Hepatocyte (in vitro differentiated cells): ENCODE measurements around the gene LAMB2. TPM values are rescaled to one million over a fixed set of nuclear protein-coding genes. Genes with fewer than 3 reads are reported as not detected.

Source experiments
- DNase-seq: peaks from one replicate; pipeline ENCODE4 v3.0.0-alpha.2; 2016; ENCODE audit warnings: low spot score
- H2AFZ ChIP-seq: fragments of 200-600 bp; sonication (generic); 2 replicates; pipeline ENCODE4 v1.6.0; 2016; ENCODE audit warnings: antibody characterized with exemption, mild to moderate bottlenecking
- H3K27ac ChIP-seq: fragments of 200-600 bp; sonication (generic); 2 replicates; pipeline ENCODE4 v1.5.1; 2016; ENCODE audit warnings: mild to moderate bottlenecking
- H3K27me3 ChIP-seq: fragments of 200-600 bp; sonication (generic); 2 replicates; pipeline ENCODE4 v1.6.1; 2016
- H3K36me3 ChIP-seq: fragments of 200-600 bp; sonication (generic); replicated peaks from 2 replicates; pipeline ENCODE4 v1.5.1; 2016; ENCODE audit warnings: low read depth; ENCODE audit not compliant: insufficient read depth
- H3K4me1 ChIP-seq: fragments of 200-600 bp; sonication (generic); 2 replicates; pipeline ENCODE4 v1.5.1; 2016; ENCODE audit warnings: mild to moderate bottlenecking, moderate library complexity; ENCODE audit not compliant: insufficient read depth
- H3K4me2 ChIP-seq: fragments of 200-600 bp; sonication (generic); 2 replicates; pipeline ENCODE4 v1.6.0; 2016
- H3K4me3 ChIP-seq: fragments of 200-600 bp; sonication (generic); 2 replicates; pipeline ENCODE4 v1.5.1; 2016; ENCODE audit warnings: mild to moderate bottlenecking
- H3K79me2 ChIP-seq: fragments of 200-600 bp; sonication (generic); 2 replicates; pipeline ENCODE4 v1.6.0; 2017; ENCODE audit warnings: mild to moderate bottlenecking
- H3K9me2 ChIP-seq: fragments of 200-600 bp; sonication (generic); replicated peaks from 2 replicates; pipeline ENCODE4 v1.6.0; 2017; ENCODE audit warnings: mild to moderate bottlenecking; ENCODE audit not compliant: insufficient read depth
- H3K9me3 ChIP-seq: fragments of 200-600 bp; sonication (generic); 2 replicates; pipeline ENCODE4 v1.5.1; 2016; ENCODE audit warnings: low read depth, mild to moderate bottlenecking
- H4K20me1 ChIP-seq: fragments of 200-600 bp; sonication (generic); 2 replicates; pipeline ENCODE4 v1.6.0; 2016; ENCODE audit warnings: mild to moderate bottlenecking; ENCODE audit not compliant: insufficient read depth, poor library complexity, severe bottlenecking
- EZH2 ChIP-seq: fragments of 200-600 bp; sonication (generic); IDR thresholded peaks from 2 replicates; pipeline ENCODE4 v1.6.1; 2016; ENCODE audit warnings: antibody characterized with exemption, mild to moderate bottlenecking, borderline replicate concordance
- EZH2phosphoT487 ChIP-seq: fragments of 200-600 bp; sonication (generic); IDR thresholded peaks from one replicate; pipeline ENCODE4 v1.6.1; 2018; ENCODE audit warnings: antibody characterized with exemption, mild to moderate bottlenecking, low read depth, moderate library complexity; ENCODE audit not compliant: unreplicated experiment, severe bottlenecking
- WGBS: methylation state at CpG from one replicate; pipeline ENCODE4 v1.1.6; 2016; ENCODE audit warnings: low lambda C conversion rate; ENCODE audit errors: missing lambda C conversion rate; 5-methylcytosine and 5-hydroxymethylcytosine counted together
- microRNA-seq: library from miRNA; unstranded; fragments of <30 nt; microRNA quantifications from one replicate; pipeline ENCODE4, GENCODE V29; 2017
- polyA plus RNA-seq: library from polyadenylated mRNA; unstranded; fragments of >200 nt; fragmentation: Nextera tagmentation; extraction: Ambion mirVana; gene quantifications from 2 replicates; pipeline ENCODE4 v1.2.1, GENCODE V29; 2016
- small RNA-seq: library from RNA; depleted of rRNA; stranded (forward); fragments of <200 nt; gene quantifications from one replicate; pipeline ENCODE3, GENCODE V24; 2014
- total RNA-seq: library from RNA; depleted of rRNA; stranded (reverse); fragments of >200 nt; gene quantifications from 2 replicates; pipeline ENCODE4 v1.2.3, GENCODE V29; 2014
- TF ChIP-seq, protein P1 (sequence below): fragments of 200-600 bp; sonication (generic); IDR thresholded peaks from 2 replicates; pipeline ENCODE4 v1.5.1; 2016; ENCODE audit warnings: antibody characterized with exemption, mild to moderate bottlenecking; ENCODE audit not compliant: poor library complexity

The LAMB2 gene
- total and polyA plus RNA-seq, 2 experiments from 2014 or later, result 396 to 437 TPM

GRCh38 chr3:49081429-49081828 is 51.4 kb downstream of the LAMB2 start:
- Histone ChIP-seq H3K27me3 (no peaks in the 10 kb centered on the region), H3K9me3 (no peaks in the 10 kb centered on the region), H2AFZ (no peak overlapping the region), H3K4me2 (no peak overlapping the region), H3K27ac (no peak overlapping the region), H3K9me2 (no peaks in the 10 kb centered on the region), H4K20me1 (peaks cover 59% of the 10 kb centered on the region), H3K4me3 (no peak overlapping the region), H3K36me3 (no peaks in the 10 kb centered on the region), H3K4me1 (no peaks in the 10 kb centered on the region), H3K79me2 (peaks cover 97% of the 10 kb centered on the region)
- DNase-seq, result no peak
- 92% methylated on average over 8 of the region's 8 CpGs for WGBS
- TF ChIP-seq EZH2 (no peak), EZH2phosphoT487 (no peak)
- TF ChIP-seq, protein P1, sequence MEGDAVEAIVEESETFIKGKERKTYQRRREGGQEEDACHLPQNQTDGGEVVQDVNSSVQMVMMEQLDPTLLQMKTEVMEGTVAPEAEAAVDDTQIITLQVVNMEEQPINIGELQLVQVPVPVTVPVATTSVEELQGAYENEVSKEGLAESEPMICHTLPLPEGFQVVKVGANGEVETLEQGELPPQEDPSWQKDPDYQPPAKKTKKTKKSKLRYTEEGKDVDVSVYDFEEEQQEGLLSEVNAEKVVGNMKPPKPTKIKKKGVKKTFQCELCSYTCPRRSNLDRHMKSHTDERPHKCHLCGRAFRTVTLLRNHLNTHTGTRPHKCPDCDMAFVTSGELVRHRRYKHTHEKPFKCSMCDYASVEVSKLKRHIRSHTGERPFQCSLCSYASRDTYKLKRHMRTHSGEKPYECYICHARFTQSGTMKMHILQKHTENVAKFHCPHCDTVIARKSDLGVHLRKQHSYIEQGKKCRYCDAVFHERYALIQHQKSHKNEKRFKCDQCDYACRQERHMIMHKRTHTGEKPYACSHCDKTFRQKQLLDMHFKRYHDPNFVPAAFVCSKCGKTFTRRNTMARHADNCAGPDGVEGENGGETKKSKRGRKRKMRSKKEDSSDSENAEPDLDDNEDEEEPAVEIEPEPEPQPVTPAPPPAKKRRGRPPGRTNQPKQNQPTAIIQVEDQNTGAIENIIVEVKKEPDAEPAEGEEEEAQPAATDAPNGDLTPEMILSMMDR, result no peak

- Histone ChIP-seq H2AFZ (no peak overlapping the region), H3K9me2 (no peaks in the 10 kb centered on the region), H3K4me3 (no peak overlapping the region), H3K27ac (no peak overlapping the region), H3K27me3 (no peaks in the 10 kb centered on the region), H3K4me2 (no peak overlapping the region), H3K79me2 (peaks cover 88% of the 10 kb centered on the region), H3K4me1 (no peaks in the 10 kb centered on the region), H3K9me3 (no peaks in the 10 kb centered on the region), H4K20me1 (peaks cover 54% of the 10 kb centered on the region), H3K36me3 (no peaks in the 10 kb centered on the region)
- no peak for DNase-seq
- WGBS, result 95% methylated on average over 2 of the region's 2 CpGs
- no peak for TF ChIP-seq EZH2
- TF ChIP-seq, protein P1, result no peak
- no peak for TF ChIP-seq EZH2phosphoT487
Observed at GRCh38 chr3:49079270-49079669, 53.6 kb downstream of the LAMB2 start.

- Histone ChIP-seq H3K36me3 (no peaks in the 10 kb centered on the region), H3K27me3 (no peaks in the 10 kb centered on the region), H3K9me3 (no peaks in the 10 kb centered on the region), H3K4me3 (no peak overlapping the region), H2AFZ (no peak overlapping the region), H3K4me2 (no peak overlapping the region), H3K79me2 (peaks cover 86% of the 10 kb centered on the region), H3K27ac (no peak overlapping the region), H3K9me2 (no peaks in the 10 kb centered on the region), H4K20me1 (peaks cover 36% of the 10 kb centered on the region), H3K4me1 (no peaks in the 10 kb centered on the region)
- TF ChIP-seq, protein P1, result no peak
- TF ChIP-seq EZH2phosphoT487, result no peak
- TF ChIP-seq EZH2, result no peak
- WGBS, result 97% methylated on average over 4 of the region's 4 CpGs
- no peak for DNase-seq
Observed at GRCh38 chr3:49076646-49077045, 56.2 kb downstream of the LAMB2 start.

DNA sequence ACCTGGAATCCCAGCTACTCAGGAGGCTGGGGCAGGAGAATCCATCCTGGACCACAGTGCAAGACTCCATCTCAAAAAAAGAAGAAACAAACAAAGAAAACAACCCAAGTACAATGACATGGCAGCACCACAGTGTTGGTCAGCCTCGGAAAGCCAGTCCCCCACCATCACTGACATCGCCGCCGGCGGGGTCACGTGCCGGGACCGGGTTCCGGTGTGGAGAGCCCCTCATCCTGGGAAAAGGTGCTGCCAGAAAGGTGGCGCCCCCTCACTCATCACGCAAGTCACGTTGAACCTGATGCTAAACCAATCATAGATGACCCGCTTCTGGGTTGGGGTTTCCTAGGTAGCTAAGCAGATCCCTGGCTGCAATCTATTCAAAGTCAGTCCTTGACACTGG is 56.7 kb downstream of the LAMB2 start:
- no peaks in the 10 kb centered on the region for H3K4me1 ChIP-seq
- H3K27me3 ChIP-seq, result no peaks in the 10 kb centered on the region
- H3K36me3 ChIP-seq, result no peaks in the 10 kb centered on the region
- peaks cover 32% of the 10 kb centered on the region for H4K20me1 ChIP-seq
- no peak for TF ChIP-seq EZH2
- no peak for TF ChIP-seq EZH2phosphoT487
- no peak overlapping the region for H3K4me2 ChIP-seq
- no peaks in the 10 kb centered on the region for H3K9me2 ChIP-seq
- H3K27ac ChIP-seq, result no peak overlapping the region
- no peaks in the 10 kb centered on the region for H3K9me3 ChIP-seq
- no peak overlapping the region for H2AFZ ChIP-seq
- no peak overlapping the region for H3K4me3 ChIP-seq
- DNase-seq, result no peak
- H3K79me2 ChIP-seq, result peaks cover 86% of the 10 kb centered on the region
- WGBS, result 97% methylated on average over 13 of the region's 13 CpGs

Small RNA genes within 50 kb of the gene (microRNA-seq; reads per million reads assigned to microRNA genes)
- gene MIR6890, result 1.8 reads per million

Small RNA genes within 50 kb of the gene (small RNA-seq; reads per million reads assigned to genes)
- not detected for gene RN7SL182P

Other genes with a start within 250 kb of the LAMB2 start
- 59.1 and 61.3 TPM in 2 replicates for gene SLC25A20, start 234.2 kb downstream of the LAMB2 start, total RNA-seq
- 38.0 and 46.0 TPM in 2 replicates for gene SLC25A20, start 234.2 kb downstream of the LAMB2 start, polyA plus RNA-seq
- gene ARIH2, start 214.2 kb downstream of the LAMB2 start, total RNA-seq, result 58.7 and 60.9 TPM in 2 replicates
- gene ARIH2, start 214.2 kb downstream of the LAMB2 start, polyA plus RNA-seq, result 41.7 and 45.3 TPM in 2 replicates
- 39.4 and 42.5 TPM in 2 replicates for gene P4HTM, start 142.8 kb downstream of the LAMB2 start, total RNA-seq
- gene P4HTM, start 142.8 kb downstream of the LAMB2 start, polyA plus RNA-seq, result 84.0 and 85.3 TPM in 2 replicates
- 124 and 157 TPM in 2 replicates for gene WDR6, start 125.7 kb downstream of the LAMB2 start, total RNA-seq
- 190 and 215 TPM in 2 replicates for gene WDR6, start 125.7 kb downstream of the LAMB2 start, polyA plus RNA-seq
- 25.0 and 29.3 TPM in 2 replicates for gene DALRD3, start 114.5 kb downstream of the LAMB2 start, total RNA-seq
- gene DALRD3, start 114.5 kb downstream of the LAMB2 start, polyA plus RNA-seq, result 27.0 and 40.6 TPM in 2 replicates
- gene NDUFAF3, start 110.9 kb downstream of the LAMB2 start, total RNA-seq, result 58.7 and 70.7 TPM in 2 replicates
- gene NDUFAF3, start 110.9 kb downstream of the LAMB2 start, polyA plus RNA-seq, result 140 and 173 TPM in 2 replicates
- 180 and 184 TPM in 2 replicates for gene IMPDH2, start 103.7 kb downstream of the LAMB2 start, total RNA-seq
- gene IMPDH2, start 103.7 kb downstream of the LAMB2 start, polyA plus RNA-seq, result 115 TPM in 2 replicates
- gene QRICH1, start 39.0 kb downstream of the LAMB2 start, total RNA-seq, result 57.7 and 79.9 TPM in 2 replicates
- gene QRICH1, start 39.0 kb downstream of the LAMB2 start, polyA plus RNA-seq, result 38.2 and 42.6 TPM in 2 replicates
- 206 and 232 TPM in 2 replicates for gene QARS1, start 28.3 kb downstream of the LAMB2 start, total RNA-seq
- 104 and 112 TPM in 2 replicates for gene QARS1, start 28.3 kb downstream of the LAMB2 start, polyA plus RNA-seq
- 44.2 and 44.6 TPM in 2 replicates for gene USP19, start 12.2 kb downstream of the LAMB2 start, total RNA-seq
- 31.4 and 32.7 TPM in 2 replicates for gene USP19, start 12.2 kb downstream of the LAMB2 start, polyA plus RNA-seq
- gene CCDC71, start 33.3 kb upstream of the LAMB2 start, total RNA-seq, result 36.5 and 40.9 TPM in 2 replicates
- 0.09 and 0.60 TPM in 2 replicates for gene CCDC71, start 33.3 kb upstream of the LAMB2 start, polyA plus RNA-seq
- gene KLHDC8B, start 38.5 kb upstream of the LAMB2 start, total RNA-seq, result 54.6 and 72.0 TPM in 2 replicates
- 86.4 and 97.1 TPM in 2 replicates for gene KLHDC8B, start 38.5 kb upstream of the LAMB2 start, polyA plus RNA-seq
- 1.8 and 4.5 TPM in 2 replicates for gene C3orf62, start 144.2 kb upstream of the LAMB2 start, total RNA-seq
- 2.8 and 3.3 TPM in 2 replicates for gene C3orf62, start 144.2 kb upstream of the LAMB2 start, polyA plus RNA-seq
- gene USP4, start 207.0 kb upstream of the LAMB2 start, total RNA-seq, result 14.4 and 20.1 TPM in 2 replicates
- 23.9 and 26.5 TPM in 2 replicates for gene USP4, start 207.0 kb upstream of the LAMB2 start, polyA plus RNA-seq
- 186 and 205 TPM in 2 replicates for gene GPX1, start 225.3 kb upstream of the LAMB2 start, total RNA-seq
- 437 and 440 TPM in 2 replicates for gene GPX1, start 225.3 kb upstream of the LAMB2 start, polyA plus RNA-seq